Endothelial cell of umbilical vein (primary cell): ENCODE results near the gene HKDC1. TPM values are rescaled to one million over a fixed set of nuclear protein-coding genes. Genes with fewer than 3 reads are reported as not detected.

ENCODE experiments used
- BruUV-seq: library from RNA; stranded (reverse); fragments of 400-500 nt; replicated peaks from 2 replicates; lab custom pipeline; 2021; lab: Mats Ljungman, UMichigan
- CTCF ChIA-PET: fragments of 300-600, 350-600 bp; sonication (Branson Sonifier 250); formaldehyde crosslinking; loops from one replicate; lab custom pipeline; 2021; ENCODE audit warnings: antibody characterized with exemption, inconsistent platforms; lab: Charles Lee
- POLR2A ChIA-PET: fragments of 300-600, 350-600 bp; sonication (Branson Sonifier 250); formaldehyde crosslinking; loops from one replicate; lab custom pipeline; 2021; ENCODE audit warnings: antibody characterized with exemption, inconsistent platforms; lab: Charles Lee
- DNase-seq: peaks from one replicate; pipeline ENCODE4 v3.0.0-alpha.2; 2011; ENCODE audit warnings: low read depth, low spot score
- FAIRE-seq: peaks from 2 replicates; lab custom pipeline; 2011; peaks lifted over from hg19 to GRCh38; lab: Jason Lieb, UNC
- H2AFZ ChIP-seq: 2 replicates; pipeline ENCODE4 v1.6.0; 2012; ENCODE audit warnings: low read depth, low read length, control low read depth, inconsistent platforms
- H3K27ac ChIP-seq: 2 replicates; pipeline ENCODE4 v1.5.1; 2011; ENCODE audit warnings: low read depth, mild to moderate bottlenecking, control low read depth, low read length, moderate library complexity; ENCODE audit not compliant: insufficient read depth
- H3K27me3 ChIP-seq, 2 experiments: 2 replicates each; pipeline versions ENCODE4 v1.6.0 to v1.6.1; 2011; ENCODE audit warnings: low read length in 2 of 2, mixed read lengths in 1 of 2; ENCODE audit not compliant: control insufficient read depth in 2 of 2, insufficient read depth in 2 of 2
- H3K36me3 ChIP-seq, 2 experiments: 2 replicates in 1 of 2; 3 replicates in 1 of 2; pipeline ENCODE4 v1.5.1; 2011; ENCODE audit warnings: low read length in 2 of 2, mild to moderate bottlenecking in 1 of 2, moderate library complexity in 1 of 2; ENCODE audit not compliant: control insufficient read depth in 2 of 2, insufficient read depth in 2 of 2; ENCODE audit errors: extremely low read depth in 1 of 2
- H3K4me1 ChIP-seq: 3 replicates; pipeline ENCODE4 v1.5.1; 2011; ENCODE audit warnings: mild to moderate bottlenecking, low read length; ENCODE audit not compliant: control insufficient read depth, insufficient read depth; ENCODE audit errors: extremely low read depth
- H3K4me2 ChIP-seq: 2 replicates; pipeline ENCODE4 v1.6.1; 2011; ENCODE audit warnings: low read length, control low read depth, mixed read lengths; ENCODE audit not compliant: insufficient read depth
- H3K4me3 ChIP-seq, 3 experiments: fragments of 200-600 bp in 1 of 3; sonication (generic), shearing (Covaris generic) in 1 of 3; replicated peaks in 1 of 3; 2 replicates each; pipeline ENCODE4 v1.5.1; 2011 to 2016; ENCODE audit warnings: control low read depth in 3 of 3, low read length in 3 of 3, mild to moderate bottlenecking in 2 of 3, inconsistent platforms in 1 of 3, low read depth in 1 of 3, moderate library complexity in 1 of 3; ENCODE audit not compliant: insufficient read depth in 1 of 3
- H3K79me2 ChIP-seq: 2 replicates; pipeline ENCODE4 v1.6.0; 2012; ENCODE audit warnings: low read length, inconsistent platforms; ENCODE audit not compliant: control insufficient read depth, insufficient read depth
- H3K9ac ChIP-seq: replicated peaks from 2 replicates; pipeline ENCODE3; 2011; ENCODE audit warnings: low read length, control low read depth; ENCODE audit not compliant: insufficient read depth; ENCODE audit errors: extremely low read depth
- H3K9me1 ChIP-seq: replicated peaks from 3 replicates; pipeline ENCODE4 v1.6.0; 2011; ENCODE audit warnings: mild to moderate bottlenecking, low read length; ENCODE audit not compliant: control insufficient read depth, insufficient read depth; ENCODE audit errors: extremely low read depth
- H3K9me3 ChIP-seq: replicated peaks from 2 replicates; pipeline ENCODE4 v1.5.1; 2012; ENCODE audit warnings: low read length, inconsistent platforms; ENCODE audit not compliant: control insufficient read depth, insufficient read depth
- H4K20me1 ChIP-seq: replicated peaks from 2 replicates; pipeline ENCODE3; 2011; ENCODE audit warnings: mild to moderate bottlenecking, low read length; ENCODE audit not compliant: control insufficient read depth, insufficient read depth; ENCODE audit errors: extremely low read depth
- CTCF ChIP-seq, 2 donors: IDR thresholded peaks; 1 replicate in 1 of 2; 2 replicates in 1 of 2; pipeline ENCODE4 v1.5.1; 2011; ENCODE audit warnings: low read length in 2 of 2, mild to moderate bottlenecking in 2 of 2, moderate library complexity in 2 of 2, control low read depth in 1 of 2, inconsistent platforms in 1 of 2, low read depth in 1 of 2; ENCODE audit not compliant: insufficient read depth in 1 of 2; ENCODE audit errors: extremely low read depth in 1 of 2
- EZH2 ChIP-seq: IDR thresholded peaks from 2 replicates; pipeline ENCODE4 v1.6.1; 2012; ENCODE audit warnings: borderline replicate concordance, low read depth, mild to moderate bottlenecking, moderate library complexity, low read length, inconsistent platforms; ENCODE audit not compliant: severe bottlenecking
- FOS ChIP-seq: IDR thresholded peaks from 2 replicates; pipeline ENCODE4 v1.6.1; 2011; ENCODE audit warnings: mild to moderate bottlenecking, low read length, moderate library complexity, borderline replicate concordance; ENCODE audit not compliant: insufficient read depth
- GATA2 ChIP-seq: IDR thresholded peaks from 2 replicates; pipeline ENCODE4 v1.7.0; 2011; ENCODE audit warnings: low read depth, mild to moderate bottlenecking, moderate library complexity, mixed read lengths, low read length; ENCODE audit not compliant: insufficient read length, insufficient read depth
- JUN ChIP-seq: IDR thresholded peaks from 2 replicates; pipeline ENCODE4 v1.6.1; 2011; ENCODE audit warnings: borderline replicate concordance, low read depth; ENCODE audit not compliant: insufficient read length, insufficient read depth
- MAX ChIP-seq: IDR thresholded peaks from 2 replicates; pipeline ENCODE4 v1.6.1; 2011; ENCODE audit not compliant: insufficient read depth, insufficient read length
- MYC ChIP-seq: IDR thresholded peaks from one replicate; pipeline ENCODE4 v1.6.1; 2011; ENCODE audit warnings: mild to moderate bottlenecking, low read depth, low read length
- POLR2A ChIP-seq: IDR thresholded peaks from 2 replicates; pipeline ENCODE4 v1.6.1; 2012; ENCODE audit warnings: low read depth, mild to moderate bottlenecking, control low read depth, low read length
- POLR2AphosphoS5 ChIP-seq: IDR thresholded peaks from 2 replicates; pipeline ENCODE4 v1.6.1; 2012; ENCODE audit warnings: low read depth, mild to moderate bottlenecking, control low read depth, low read length, moderate library complexity; ENCODE audit not compliant: insufficient read depth
- dilution Hi-C: fragments of 300-500 bp; cut with MboI; formaldehyde crosslinking; loops from one replicate; pipeline ENCODE4 v1.15.0; 2019; ENCODE audit warnings: low sequenced_read_pairs; ENCODE audit not compliant: extremely low pct_ligation_motif_present
- intact Hi-C: fragments of 100-400 bp; cut with micrococcal nuclease; formaldehyde crosslinking; loops from one replicate; pipeline ENCODE4 v1.10.0; 2022
- polyA plus RNA-seq, 4 experiments: library from polyadenylated mRNA; depleted of rRNA in 3 of 4; stranded (reverse) in 3 of 4; unstranded in 1 of 4; fragments of >200 nt; gene quantifications; 2 replicates each; pipeline versions ENCODE4 v1.2.1 to v1.2.3, GENCODE V29; 2011 to 2012; ENCODE audit warnings: missing spikeins in 1 of 4
- total RNA-seq: library from RNA; stranded (reverse); gene quantifications from 2 replicates; pipeline ENCODE4 v1.2.3, GENCODE V29; 2021

Gene HKDC1
- total and polyA plus RNA-seq, 2 donors (not counting 3 experiments of a cell fraction or from before 2014, with no cell fraction given): not detected

- dilution Hi-C loops (loop anchor here (10.0 kb wide), 1 partner anchor 49 kb away; no protein-coding TSS in a partner anchor), intact Hi-C loops (loop anchor here (2.0 kb wide), 1 partner anchor 45 kb away; no protein-coding TSS in a partner anchor)
- Histone ChIP-seq H3K36me3 (no peaks in the 10 kb centered on the region), H3K4me3 (no peak overlapping the region), H4K20me1 (no peaks in the 10 kb centered on the region), H3K79me2 (peaks cover 19% of the 10 kb centered on the region), H3K27me3 (no peaks in the 10 kb centered on the region), H3K9me3 (no peaks in the 10 kb centered on the region), H3K9ac (no peak overlapping the region), H3K4me2 (no peak overlapping the region), H3K4me1 (peaks cover 32% of the 10 kb centered on the region), H2AFZ (no peak overlapping the region), H3K9me1 (no peaks in the 10 kb centered on the region), H3K27ac (peak overlapping the region; percentile 0)
- BruUV-seq: no TSS peak
- ChIA-PET POLR2A (no interaction called here), CTCF (interaction anchor here (0.6 to 1.6 kb wide), 4 partner anchors 12 to 77 kb away, joined by 3 to 4 read pairs (median 3); no protein-coding TSS in a partner anchor)
- no peak for TF ChIP-seq MYC
- peak; percentile 19 for TF ChIP-seq GATA2
- peak; percentile 7 for TF ChIP-seq FOS
- DNase-seq (no peak), FAIRE-seq (peak; percentile 8)
These were observed 95.6 kb downstream of the HKDC1 start for GRCh38 chr10:69315610-69316312.

GRCh38 chr10:69316313-69317059 is 96.4 kb downstream of the HKDC1 start:
- H3K27ac ChIP-seq: peak overlapping the region; percentile 0
- no peak overlapping the region for H3K9ac ChIP-seq
- no peaks in the 10 kb centered on the region for H4K20me1 ChIP-seq
- intact Hi-C loops (loop anchor here (2.0 kb wide), 1 partner anchor 46 kb away; no protein-coding TSS in a partner anchor), dilution Hi-C loops (loop anchor here (10.0 kb wide), 1 partner anchor 48 kb away; no protein-coding TSS in a partner anchor)
- DNase-seq: peak; percentile 68
- H3K4me2 ChIP-seq: no peak overlapping the region
- peak overlapping the region; percentile 7 for H2AFZ ChIP-seq
- POLR2A ChIA-PET: no interaction called here
- peak; percentile 92 for TF ChIP-seq FOS
- no peak for TF ChIP-seq POLR2A
- no peak for TF ChIP-seq MYC
- TF ChIP-seq CTCF (IDR thresholded peaks at IDR 0.05; ENCODE audit: extremely low read depth in 1 of 2, insufficient read depth in 1 of 2, low read depth in 1 of 2, low read length in 2 of 2): no peak
- TF ChIP-seq MAX: no peak
- TF ChIP-seq POLR2AphosphoS5: peak; percentile 34
- TF ChIP-seq JUN: peak; percentile 60
- TF ChIP-seq EZH2: no peak
- no peak for TF ChIP-seq GATA2
- no peaks in the 10 kb centered on the region for H3K36me3 ChIP-seq
- peak; percentile 90 for FAIRE-seq
- H3K9me1 ChIP-seq: no peaks in the 10 kb centered on the region
- H3K9me3 ChIP-seq: no peaks in the 10 kb centered on the region
- H3K27me3 ChIP-seq: no peaks in the 10 kb centered on the region
- no TSS peak for BruUV-seq
- CTCF ChIA-PET: interaction anchor here (1.0 to 1.6 kb wide), 2 partner anchors 11 to 27 kb away, joined by 3 read pairs; no protein-coding TSS in a partner anchor
- H3K4me3 ChIP-seq: no peak overlapping the region
- H3K79me2 ChIP-seq: peaks cover 26% of the 10 kb centered on the region
- H3K4me1 ChIP-seq: peaks cover 39% of the 10 kb centered on the region
